ENCODE results near the gene CPSF4.

The CPSF4 gene

GRCh38 chr7:99438573-99439480, at the start of gene CPSF4, which contains the start of gene PTCD1:
CPSF4 (plus strand) TSS chr7:99438943; CDS start chr7:99439083, 140 bp downstream.
PTCD1 (minus strand) TSS chr7:99438798; CDS start chr7:99435242, 3,556 bp downstream.
- peak; percentile 85 to 88 for DNase-seq (ENCODE audit: low read depth in 2 of 2)

- no peak for DNase-seq (ENCODE audit: low read depth in 2 of 2)
These were observed 49.0 kb upstream of the CPSF4 start for GRCh38 chr7:99389772-99390171.

- DNase-seq (ENCODE audit: low read depth in 2 of 2), result no peak
These were observed 47.7 kb upstream of the CPSF4 start for GRCh38 chr7:99390941-99391602.

- no peak for DNase-seq (ENCODE audit: low read depth in 2 of 2)
These were observed 46.7 kb upstream of the CPSF4 start for GRCh38 chr7:99392046-99392445.

GRCh38 chr7:99392659-99393354, 45.9 kb upstream of the CPSF4 start:
- no peak for DNase-seq (ENCODE audit: low read depth in 2 of 2)

- no peak for DNase-seq (ENCODE audit: low read depth in 2 of 2)
These were observed 45.2 kb upstream of the CPSF4 start for GRCh38 chr7:99393355-99394187.

- no peak for DNase-seq (ENCODE audit: low read depth in 2 of 2)
These were observed 44.6 kb upstream of the CPSF4 start for GRCh38 chr7:99394188-99394502.

GRCh38 chr7:99395616-99396327, 43.0 kb upstream of the CPSF4 start:
- no peak for DNase-seq (ENCODE audit: low read depth in 2 of 2)

- no peak for DNase-seq (ENCODE audit: low read depth in 2 of 2)
These were observed 42.1 kb upstream of the CPSF4 start for GRCh38 chr7:99396418-99397296.

- DNase-seq (ENCODE audit: low read depth in 2 of 2), result no peak
These were observed 41.3 kb upstream of the CPSF4 start for GRCh38 chr7:99397297-99397983.

GRCh38 chr7:99398891-99399445, 39.8 kb upstream of the CPSF4 start:
- DNase-seq (ENCODE audit: low read depth in 2 of 2), result no peak

GRCh38 chr7:99399597-99399996, 39.1 kb upstream of the CPSF4 start:
- no peak for DNase-seq (ENCODE audit: low read depth in 2 of 2)

GRCh38 chr7:99402854-99403253, 35.9 kb upstream of the CPSF4 start:
- no peak for DNase-seq (ENCODE audit: low read depth in 2 of 2)

- DNase-seq (ENCODE audit: low read depth in 2 of 2), result no peak
These were observed 35.0 kb upstream of the CPSF4 start for GRCh38 chr7:99403764-99404163.

GRCh38 chr7:99404235-99404976, 34.3 kb upstream of the CPSF4 start:
- no peak for DNase-seq (ENCODE audit: low read depth in 2 of 2)

GRCh38 chr7:99404977-99405320, 33.8 kb upstream of the CPSF4 start:
- DNase-seq (ENCODE audit: low read depth in 2 of 2), result no peak

GRCh38 chr7:99406557-99406956, 32.2 kb upstream of the CPSF4 start:
- DNase-seq (ENCODE audit: low read depth in 2 of 2), result no peak

- DNase-seq (ENCODE audit: low read depth in 2 of 2), result peak; percentile 38 to 50
These were observed 30.8 kb upstream of the CPSF4 start for GRCh38 chr7:99407872-99408378.

All from fibroblast of skin of left quadriceps (primary cell).